CD4-positive, alpha-beta T cell treated with Interleukin-1 beta for 1 hour (primary cell): ENCODE measurements around the gene MYLK4.

Experiments used
- DNase-seq, 2 donors: peaks; one replicate each; pipeline ENCODE4 v3.0.0-alpha.2; 2020 to 2022

MYLK4 gene

GRCh38 chr6:2624177-2624576, 126.5 kb downstream of the MYLK4 start:
- no peak for DNase-seq

DNA sequence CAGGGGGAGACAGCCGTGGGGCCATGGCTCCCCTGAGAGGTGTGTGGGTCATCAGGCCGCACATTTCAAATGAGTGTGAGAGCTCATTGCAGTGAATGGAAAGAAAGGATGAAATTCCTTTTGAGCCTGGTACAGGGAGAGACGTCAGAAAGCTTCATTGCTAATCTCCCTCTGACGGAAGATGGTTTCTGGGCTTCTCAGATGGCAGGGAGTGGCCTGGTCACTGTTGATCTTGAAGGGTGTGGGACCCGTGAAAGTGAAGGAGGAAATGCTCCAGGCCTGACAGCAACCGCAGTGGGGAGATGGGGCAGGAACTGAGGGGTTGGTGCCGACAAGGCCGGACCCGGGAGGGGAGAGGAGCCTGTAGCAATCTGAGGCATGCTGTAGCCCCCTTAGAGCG, 127.4 kb downstream of the MYLK4 start:
- no peak for DNase-seq

GRCh38 chr6:2622671-2623070, 128.1 kb downstream of the MYLK4 start:
- no peak for DNase-seq

DNA sequence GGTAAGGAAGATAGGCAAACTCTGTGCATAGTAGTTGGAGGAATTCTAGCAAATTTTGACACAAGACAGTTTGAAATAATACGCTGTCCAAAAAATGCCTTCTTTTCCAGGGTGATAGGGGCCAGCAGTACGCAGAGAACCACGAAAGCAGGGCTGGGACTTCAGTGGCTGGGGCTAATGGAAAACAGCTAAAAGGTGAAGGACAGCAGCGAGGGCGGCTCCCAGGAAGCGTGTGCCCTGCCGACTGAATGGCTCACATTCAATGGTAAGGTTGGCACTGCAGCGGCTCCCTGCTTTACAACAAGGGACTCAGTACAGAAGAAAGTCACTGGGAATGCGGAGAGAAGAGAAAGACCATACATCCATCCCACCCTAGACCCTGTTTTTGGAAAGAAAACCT, 131.1 kb downstream of the MYLK4 start:
- no peak for DNase-seq

GRCh38 chr6:2617729-2618128, 133.0 kb downstream of the MYLK4 start:
- no peak for DNase-seq

- no peak for DNase-seq
These were observed 133.9 kb downstream of the MYLK4 start for GRCh38 chr6:2616811-2617210.

DNA sequence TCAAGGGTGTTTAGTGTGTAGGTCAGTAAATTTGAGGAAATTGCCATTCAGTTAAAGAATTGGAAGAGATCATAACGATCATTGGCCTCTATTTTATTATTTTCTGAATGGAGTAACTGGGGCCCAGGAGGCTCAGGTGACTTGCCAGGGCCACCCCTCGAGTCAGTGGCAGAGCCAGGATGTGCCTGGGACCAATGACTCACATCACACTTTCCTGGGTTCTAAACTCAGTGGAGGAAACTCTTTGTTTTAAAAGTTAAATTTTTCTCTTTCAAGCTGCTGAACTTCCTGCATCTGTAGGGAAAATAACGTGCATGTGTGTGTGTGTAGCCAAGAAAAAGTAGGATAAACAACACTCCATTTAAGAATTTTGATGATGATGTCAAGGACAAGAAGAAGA, 135.5 kb downstream of the MYLK4 start:
- DNase-seq, result no peak

GRCh38 chr6:2614846-2615245, 135.9 kb downstream of the MYLK4 start:
- DNase-seq, result no peak

DNA sequence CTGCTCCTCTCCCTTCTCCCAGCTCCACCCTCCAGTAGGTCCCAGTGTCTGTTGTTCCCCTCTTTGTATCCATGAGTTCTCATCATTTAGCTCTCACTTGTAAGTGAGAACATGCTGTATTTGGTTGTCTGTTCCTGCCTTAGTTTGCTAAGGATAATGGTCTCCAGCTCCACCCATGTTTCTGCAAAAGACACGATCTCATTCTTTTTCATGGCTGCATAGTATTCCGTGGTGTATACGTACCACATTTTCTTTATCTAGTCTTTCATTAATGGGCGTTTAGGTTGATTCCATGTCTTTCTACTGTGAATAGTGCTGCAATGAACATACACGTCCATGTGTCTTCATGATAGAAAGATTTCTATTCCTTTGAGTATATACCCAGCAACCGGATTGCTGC, 136.6 kb downstream of the MYLK4 start:
- no peak for DNase-seq
